GM20000 (cell line): ENCODE measurements around the gene NKD1.

ENCODE experiments used
- DNase-seq: peaks from one replicate; pipeline ENCODE4 v3.0.0; 2012; ENCODE audit warnings: low spot score
- TF ChIP-seq, protein P1 (sequence below): IDR thresholded peaks from 2 replicates; pipeline ENCODE4 v1.5.1; 2012; ENCODE audit warnings: mild to moderate bottlenecking, control low read depth; ENCODE audit errors: extremely low read depth, missing control alignments

Gene NKD1

DNA sequence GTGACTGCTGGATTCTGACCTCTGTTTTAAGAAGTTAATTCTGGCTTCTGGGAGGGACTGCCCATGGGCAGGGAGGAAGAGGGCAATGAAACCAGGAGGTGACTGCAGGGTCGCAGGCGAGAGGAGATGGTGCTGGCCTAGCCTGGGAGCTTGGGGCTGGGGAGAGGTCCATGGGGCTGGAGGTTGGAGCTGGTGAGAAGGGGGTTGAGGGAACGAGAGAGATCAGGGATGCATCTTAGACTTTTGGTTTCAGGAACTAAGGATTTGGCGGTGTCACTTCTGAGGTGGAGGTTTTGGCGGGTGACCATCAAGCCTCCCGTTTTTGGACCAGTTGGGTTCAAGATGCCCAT, 64.6 kb downstream of the NKD1 start:
- no peak for DNase-seq
- TF ChIP-seq, protein P1, sequence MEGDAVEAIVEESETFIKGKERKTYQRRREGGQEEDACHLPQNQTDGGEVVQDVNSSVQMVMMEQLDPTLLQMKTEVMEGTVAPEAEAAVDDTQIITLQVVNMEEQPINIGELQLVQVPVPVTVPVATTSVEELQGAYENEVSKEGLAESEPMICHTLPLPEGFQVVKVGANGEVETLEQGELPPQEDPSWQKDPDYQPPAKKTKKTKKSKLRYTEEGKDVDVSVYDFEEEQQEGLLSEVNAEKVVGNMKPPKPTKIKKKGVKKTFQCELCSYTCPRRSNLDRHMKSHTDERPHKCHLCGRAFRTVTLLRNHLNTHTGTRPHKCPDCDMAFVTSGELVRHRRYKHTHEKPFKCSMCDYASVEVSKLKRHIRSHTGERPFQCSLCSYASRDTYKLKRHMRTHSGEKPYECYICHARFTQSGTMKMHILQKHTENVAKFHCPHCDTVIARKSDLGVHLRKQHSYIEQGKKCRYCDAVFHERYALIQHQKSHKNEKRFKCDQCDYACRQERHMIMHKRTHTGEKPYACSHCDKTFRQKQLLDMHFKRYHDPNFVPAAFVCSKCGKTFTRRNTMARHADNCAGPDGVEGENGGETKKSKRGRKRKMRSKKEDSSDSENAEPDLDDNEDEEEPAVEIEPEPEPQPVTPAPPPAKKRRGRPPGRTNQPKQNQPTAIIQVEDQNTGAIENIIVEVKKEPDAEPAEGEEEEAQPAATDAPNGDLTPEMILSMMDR, result no peak

DNA sequence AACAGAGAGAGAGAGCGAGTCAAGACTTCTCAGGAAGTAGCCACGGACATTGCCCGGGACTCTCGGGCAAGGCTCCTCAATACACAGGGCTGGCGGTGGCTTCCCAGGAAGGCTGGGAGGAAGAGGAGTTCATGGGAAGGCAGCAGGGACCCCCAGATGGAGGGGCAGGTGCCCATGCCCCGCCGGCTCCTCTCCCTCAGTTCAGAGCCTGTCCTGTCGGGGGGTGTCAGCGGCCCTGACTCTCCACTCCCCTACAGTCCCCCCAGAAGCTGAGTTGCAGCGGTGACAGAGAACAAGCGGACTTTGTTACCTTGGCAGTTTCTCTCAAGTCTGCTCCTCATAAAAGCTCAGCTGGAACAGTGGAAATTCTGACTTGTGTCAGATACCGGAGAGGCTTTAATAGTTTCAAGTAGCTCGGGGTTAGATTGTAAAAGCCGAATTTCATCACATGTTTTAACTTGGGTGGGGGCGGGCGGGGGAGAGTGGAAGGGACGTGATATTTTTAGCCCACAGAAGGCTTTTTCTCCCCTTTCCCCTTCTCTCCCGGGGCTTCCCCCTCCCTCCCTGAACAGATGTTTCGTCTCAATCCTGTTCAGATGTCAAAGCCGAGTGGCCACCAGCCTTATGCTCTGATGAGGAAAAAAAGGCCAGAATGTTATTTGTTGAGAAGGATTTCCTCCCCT, 65.2 kb downstream of the NKD1 start:
- TF ChIP-seq, protein P1, result no peak
- no peak for DNase-seq

DNA sequence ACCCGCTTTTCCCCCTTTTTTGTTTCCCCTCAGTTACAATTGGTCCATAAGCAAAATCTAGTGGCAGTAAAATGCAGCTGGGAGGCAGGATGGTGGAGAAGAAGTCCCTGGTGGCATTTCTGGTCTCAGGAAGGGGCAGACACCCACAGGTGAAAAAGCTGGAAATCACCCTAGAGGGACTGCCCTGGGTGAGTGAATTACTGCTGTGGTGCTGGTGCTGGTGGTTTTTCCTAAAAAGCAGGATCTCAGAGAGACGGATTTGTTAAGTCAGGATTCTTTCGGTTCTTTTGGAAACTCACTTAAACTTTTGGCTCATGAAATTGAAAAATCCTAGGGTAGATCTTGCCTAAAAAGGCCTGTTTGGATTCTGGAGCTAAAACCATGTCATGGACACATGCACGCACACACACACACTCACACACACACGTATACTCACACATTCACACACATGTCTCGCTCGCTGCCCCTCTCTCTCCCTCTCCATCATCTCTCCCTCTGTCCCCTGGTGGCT, 65.8 kb downstream of the NKD1 start:
- DNase-seq, result no peak
- TF ChIP-seq, protein P1, result no peak

DNA sequence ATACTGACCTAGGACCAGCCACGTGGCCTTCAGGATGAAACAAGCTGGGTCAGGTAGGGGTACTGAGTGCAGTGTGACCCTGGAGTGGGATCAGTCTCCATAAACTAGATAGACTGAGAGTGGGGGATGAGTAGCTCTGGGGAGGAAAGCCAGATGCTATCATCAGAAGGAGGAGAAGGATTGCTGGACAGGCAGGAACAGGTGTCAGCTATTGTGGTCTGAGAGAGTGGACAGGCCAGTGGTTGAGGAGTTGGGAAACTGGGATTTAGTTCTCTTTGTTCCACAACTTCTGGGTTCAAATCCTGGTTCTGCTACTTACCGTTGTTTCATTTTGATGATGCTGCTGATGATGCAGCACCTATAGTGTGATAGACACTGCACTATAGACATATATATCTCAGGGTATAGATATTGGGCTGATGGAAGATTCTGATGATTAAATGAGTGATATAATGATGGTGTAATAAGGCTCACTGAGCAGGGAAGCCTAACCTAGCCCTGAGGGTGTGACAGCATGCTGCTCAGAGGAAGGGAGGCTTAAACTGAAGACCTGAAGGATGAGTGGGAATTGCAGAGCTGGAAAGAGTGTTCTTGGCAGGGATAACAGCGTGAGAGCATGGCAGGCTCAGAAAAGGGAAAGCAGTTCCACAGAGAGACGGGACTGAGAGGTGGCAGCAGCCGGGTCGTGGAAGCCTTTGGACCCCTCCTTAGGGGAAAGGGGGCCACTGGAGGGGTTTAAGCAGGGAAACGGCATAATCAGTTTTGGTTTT, 66.9 kb downstream of the NKD1 start:
- TF ChIP-seq, protein P1, result no peak
- no peak for DNase-seq

DNA sequence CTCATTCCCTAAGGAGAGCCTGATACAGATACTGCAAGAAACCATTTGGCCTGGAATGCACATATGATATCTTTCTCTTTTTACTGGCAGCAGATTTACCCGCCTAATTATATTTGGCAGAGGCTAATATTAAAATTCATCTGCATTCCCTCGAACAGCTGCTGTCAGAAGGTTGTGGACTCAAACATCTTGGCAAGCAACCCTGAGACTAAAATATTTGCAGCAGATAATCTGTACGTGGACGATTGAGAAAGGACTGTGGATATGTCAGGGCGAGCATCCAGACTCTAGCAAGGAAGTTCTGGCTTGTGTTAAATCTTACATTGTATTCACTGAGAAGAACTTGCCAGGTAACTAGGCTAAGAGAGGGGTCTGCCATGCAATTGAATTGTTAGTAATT, 67.7 kb downstream of the NKD1 start:
- TF ChIP-seq, protein P1, result no peak
- no peak for DNase-seq

DNA sequence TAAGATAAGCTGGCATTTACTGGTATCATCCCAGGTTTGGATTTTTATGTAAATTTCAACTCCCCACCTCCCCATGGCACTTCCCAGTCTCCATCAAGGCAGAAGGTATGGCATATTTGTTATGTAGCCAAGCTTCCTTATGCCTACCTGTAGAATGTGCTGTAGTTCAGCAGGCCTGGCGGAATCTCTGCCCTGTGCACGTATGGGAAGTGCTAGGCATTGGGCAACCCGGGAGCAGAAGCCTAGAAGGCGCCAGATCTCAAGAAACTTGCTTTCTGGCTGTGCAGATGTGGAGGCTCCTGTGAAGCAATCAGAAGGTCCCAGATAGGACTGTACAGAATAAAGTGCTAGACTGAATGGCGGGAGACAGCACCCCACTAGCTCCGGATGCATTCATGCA, 68.2 kb downstream of the NKD1 start:
- no peak for DNase-seq

More for the DNA sequence above, 68.2 kb downstream of the NKD1 start:
- TF ChIP-seq, protein P1, result no peak
